Upper lobe of left lung (tissue), 4 donors: Measurements from ENCODE around the gene AP3B2.

Experiments used
- POLR2A ChIP-seq, 4 donors: fragments of 450-650 bp; IDR thresholded peaks; one replicate each; pipeline ENCODE4 v1.5.1; 2016 to 2017; ENCODE audit warnings: antibody characterized with exemption in 4 of 4, mild to moderate bottlenecking in 2 of 4
- POLR2AphosphoS5 ChIP-seq, 2 donors: sonication (generic); formaldehyde crosslinking; IDR thresholded peaks; one replicate each; pipeline ENCODE4 v1.5.1; 2017; ENCODE audit warnings: antibody characterized with exemption in 2 of 2
- TF ChIP-seq, protein P1 (sequence below), 6 experiments: fragments of 450-650 bp in 4 of 6; fragments of 200-600 bp in 2 of 6; sonication (generic) in 2 of 6; IDR thresholded peaks; one replicate each; pipeline ENCODE4 v1.5.1; 2016 to 2019; ENCODE audit warnings: antibody characterized with exemption in 6 of 6

- TF ChIP-seq POLR2AphosphoS5 (IDR thresholded peaks at IDR 0.05) (no peak), POLR2A (IDR thresholded peaks at IDR 0.05) (no peak)
- TF ChIP-seq, protein P1, sequence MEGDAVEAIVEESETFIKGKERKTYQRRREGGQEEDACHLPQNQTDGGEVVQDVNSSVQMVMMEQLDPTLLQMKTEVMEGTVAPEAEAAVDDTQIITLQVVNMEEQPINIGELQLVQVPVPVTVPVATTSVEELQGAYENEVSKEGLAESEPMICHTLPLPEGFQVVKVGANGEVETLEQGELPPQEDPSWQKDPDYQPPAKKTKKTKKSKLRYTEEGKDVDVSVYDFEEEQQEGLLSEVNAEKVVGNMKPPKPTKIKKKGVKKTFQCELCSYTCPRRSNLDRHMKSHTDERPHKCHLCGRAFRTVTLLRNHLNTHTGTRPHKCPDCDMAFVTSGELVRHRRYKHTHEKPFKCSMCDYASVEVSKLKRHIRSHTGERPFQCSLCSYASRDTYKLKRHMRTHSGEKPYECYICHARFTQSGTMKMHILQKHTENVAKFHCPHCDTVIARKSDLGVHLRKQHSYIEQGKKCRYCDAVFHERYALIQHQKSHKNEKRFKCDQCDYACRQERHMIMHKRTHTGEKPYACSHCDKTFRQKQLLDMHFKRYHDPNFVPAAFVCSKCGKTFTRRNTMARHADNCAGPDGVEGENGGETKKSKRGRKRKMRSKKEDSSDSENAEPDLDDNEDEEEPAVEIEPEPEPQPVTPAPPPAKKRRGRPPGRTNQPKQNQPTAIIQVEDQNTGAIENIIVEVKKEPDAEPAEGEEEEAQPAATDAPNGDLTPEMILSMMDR (IDR thresholded peaks at IDR 0.05), result no peak
These were observed 59.5 kb downstream of the AP3B2 start for GRCh38 chr15:82650046-82650670.
